Heart right ventricle (tissue), 16 donors: ENCODE measurements around the gene BPHL. TPM values are rescaled to one million over a fixed set of nuclear protein-coding genes. Genes with fewer than 3 reads are reported as not detected.
A peak's percentile ranks its signal among the peaks of the same experiment; 100 is the strongest.

ENCODE experiments used
- ATAC-seq, 8 donors: fragments of 200-7000 bp; cut with Tn5 transposase; one replicate each; pipeline ENCODE4 v1.9.1; 2020; ENCODE audit warnings: mild to moderate bottlenecking in 8 of 8, moderate library complexity in 8 of 8, moderate number of reproducible peaks in 1 of 8
- DNase-seq, 2 donors: peaks; one replicate each; pipeline ENCODE4 v3.0.0-alpha.2; 2020
- H3K27ac ChIP-seq, 10 donors: fragments of 200-600 bp; sonication (generic) in 2 of 10; one replicate each; pipeline versions ENCODE4 v1.5.0 to v1.8.0; 2020 to 2022; ENCODE audit warnings: mild to moderate bottlenecking in 3 of 10
- H3K27me3 ChIP-seq, 7 donors: fragments of 200-600 bp; one replicate each; pipeline ENCODE4 v1.8.0; 2021 to 2022; ENCODE audit warnings: mild to moderate bottlenecking in 2 of 7
- H3K36me3 ChIP-seq, 9 donors: fragments of 200-600 bp; sonication (generic) in 1 of 9; one replicate each; pipeline versions ENCODE4 v1.5.0 to v1.8.0; 2020 to 2022; ENCODE audit warnings: mild to moderate bottlenecking in 2 of 9
- H3K4me1 ChIP-seq, 9 donors: fragments of 200-600 bp; sonication (generic) in 1 of 9; one replicate each; pipeline versions ENCODE4 v1.5.0 to v1.8.0; 2020 to 2022; ENCODE audit warnings: mild to moderate bottlenecking in 4 of 9
- H3K4me3 ChIP-seq, 10 donors: fragments of 200-600 bp; sonication (generic) in 2 of 10; one replicate each; pipeline versions ENCODE4 v1.5.0 to v1.8.0; 2020 to 2022; ENCODE audit warnings: mild to moderate bottlenecking in 7 of 10, moderate library complexity in 2 of 10
- H3K9me3 ChIP-seq, 11 donors: fragments of 200-600 bp in 10 of 11; sonication (generic) in 2 of 11; one replicate each; pipeline versions ENCODE4 v1.5.0 to v1.8.0; 2013 to 2022; ENCODE audit warnings: mild to moderate bottlenecking in 2 of 11, control low read depth in 1 of 11, moderate library complexity in 1 of 11
- CTCF ChIP-seq, 9 donors: fragments of 200-600 bp; sonication (generic) in 2 of 9; IDR thresholded peaks; one replicate each; pipeline versions ENCODE4 v1.5.0 to v1.8.0; 2021 to 2022; ENCODE audit warnings: antibody characterized with exemption in 9 of 9, mild to moderate bottlenecking in 5 of 9, moderate library complexity in 1 of 9
- WGBS, 2 donors: extraction: QIAGEN DNeasy Blood & Tissue Kit; methylation state at CpG; one replicate each; pipeline ENCODE4 v1.1.7; 2013; ENCODE audit warnings: inconsistent platforms in 1 of 2; 5-methylcytosine and 5-hydroxymethylcytosine counted together
- intact Hi-C, 10 donors: fragments of 100-400 bp; cut with DNase I; formaldehyde crosslinking; loops; one replicate each; pipeline versions ENCODE4 v1.11.1 to v1.14.2; 2022
- polyA plus RNA-seq, 2 donors: library from polyadenylated mRNA; stranded (reverse); fragments of 200-250 nt; gene quantifications; one replicate each; pipeline ENCODE4 v1.2.3, GENCODE V29; 2013
- total RNA-seq, 10 donors: library from RNA; stranded (reverse); fragmentation: NEBNext Ultra II Directional in 3 of 10; extraction: Animal tissue kit (Norgen Biotek cat#: 25700) in 3 of 10; gene quantifications; one replicate each; pipeline versions ENCODE4 v1.2.1 to v1.2.4, GENCODE V29; 2021 to 2023
- donor health status: Arrhythmogenic right ventricular cardiomyopathy.
- donor health status: ischemic (EF 13 %, LVEDD 7.1; RV severe dilation, severe dysfunction).
- donor health status: healthy with polysubstance abuse.
- donor health status: DM: no; HTN: yes; CAD: no.
- donor health status: DM: no; HTN: no; CAD: no.
- donor health status: ischemic (EF 25% LVEDD 6.9; RV normal size, moderate dysfunction).
- donor health status: ischemic (EF 25% LVEDD 5.7; RV mildly dilated, moderate dysfunction).
- donor health status: healthy.
- donor health status: DM: yes; HTN: yes; CAD: no.
- donor health status: Ischemic cardiomyopathy.
- donor health status: ischemic (EF 35%, LVEDD 5.7; RV mildly dilated, moderate dysfunction).
- donor health status: nonischemic (EF 11% LVEDD 7.7; RV severe dilation, severe dysfunction).
- donor health status: DM: yes; HTN: yes; CAD: no.
- donor health status: PGD.
- donor health status: ischemic (EF 29% LVEDD 5.4; RV normal size, mild dysfunction).
- donor health status: nonischemic (EF 23%, LVEDD 6.1; RV moderate dilation, normal function).

The BPHL gene
- total and polyA plus RNA-seq, 12 donors = 5.3 to 44.4 (median 21.0) TPM

- ATAC-seq = no peak
- intact Hi-C loops = loop anchor here in 9 of 10 donors (1.0 to 10.0 kb wide), 9 partner anchors 31 to 609 kb away; partner anchors contain the start of gene TUBB2A (in 1 of the 9)
- Histone ChIP-seq H3K36me3 (peaks cover 0 to 32% (median 0%) of the 10 kb centered on the region in 9 donors), H3K4me3 (no peak overlapping the region), H3K4me1 (peaks cover 0 to 12% (median 0%) of the 10 kb centered on the region in 9 donors), H3K9me3 (no peaks in the 10 kb centered on the region), H3K27me3 (no peaks in the 10 kb centered on the region), H3K27ac (peak overlapping the region in 1 of 10 donors; percentile 51)
- DNase-seq = no peak
- WGBS, 2 donors = 35 to 49% methylated on average over 2 of the region's 2 CpGs
- TF ChIP-seq CTCF (IDR thresholded peaks at IDR 0.05) = no peak
These were observed 7.3 kb downstream of the BPHL start for GRCh38 chr6:3125815-3126214.

- H3K27me3 ChIP-seq = no peaks in the 10 kb centered on the region
- intact Hi-C loops = loop anchor here in 7 of 10 donors (2.0 to 10.0 kb wide), 5 partner anchors 34 to 606 kb away; no protein-coding TSS in a partner anchor
- ATAC-seq (no peak), DNase-seq (no peak)
- no peaks in the 10 kb centered on the region for H3K9me3 ChIP-seq
- TF ChIP-seq CTCF (IDR thresholded peaks at IDR 0.05) = no peak
- H3K4me3 ChIP-seq = peak overlapping the region in 1 of 10 donors; percentile 55
- peaks cover 0 to 12% (median 0%) of the 10 kb centered on the region in 9 donors for H3K4me1 ChIP-seq
- H3K36me3 ChIP-seq = peaks cover 0 to 60% (median 0%) of the 10 kb centered on the region in 9 donors
- H3K27ac ChIP-seq = no peak overlapping the region
- WGBS, 2 donors = 87 to 91% methylated on average over 15 of the region's 15 CpGs
These were observed 10.0 kb downstream of the BPHL start for GRCh38 chr6:3128356-3129108.

- TF ChIP-seq CTCF (IDR thresholded peaks at IDR 0.05) = no peak
- no peak overlapping the region for H3K4me3 ChIP-seq
These were observed 13.2 kb downstream of the BPHL start for GRCh38 chr6:3131695-3132094.

GRCh38 chr6:3133515-3133914 lies 15.0 kb downstream of the BPHL start:
- intact Hi-C loops = loop anchor here in 1 of 10 donors (10.0 kb wide), 1 partner anchor 601 kb away; no protein-coding TSS in a partner anchor
- H3K4me1 ChIP-seq = peaks cover 0 to 10% (median 2%) of the 10 kb centered on the region in 9 donors
- ATAC-seq = no peak
- TF ChIP-seq CTCF (IDR thresholded peaks at IDR 0.05) = no peak
- H3K27ac ChIP-seq = no peak overlapping the region
- no peaks in the 10 kb centered on the region for H3K27me3 ChIP-seq
- no peaks in the 10 kb centered on the region for H3K9me3 ChIP-seq
- WGBS, 2 donors = 91 to 95% methylated on average over 9 of the region's 9 CpGs
- peaks cover 0 to 87% (median 0%) of the 10 kb centered on the region in 9 donors for H3K36me3 ChIP-seq
- no peak for DNase-seq
- H3K4me3 ChIP-seq = no peak overlapping the region

More at GRCh38 chr6:3131695-3132094, 13.2 kb downstream of the BPHL start:
- DNase-seq (no peak), ATAC-seq (no peak)
- Histone ChIP-seq H3K9me3 (no peaks in the 10 kb centered on the region), H3K27ac (no peak overlapping the region), H3K36me3 (peaks cover 0 to 78% (median 0%) of the 10 kb centered on the region in 9 donors), H3K4me1 (peaks cover 0 to 12% (median 0%) of the 10 kb centered on the region in 9 donors), H3K27me3 (no peaks in the 10 kb centered on the region)
- intact Hi-C loops = loop anchor here in 1 of 10 donors (10.0 kb wide), 1 partner anchor 603 kb away; no protein-coding TSS in a partner anchor
- WGBS, 2 donors = 92 to 93% methylated on average over 15 of the region's 15 CpGs
